NT2/D1 (cell line): Measurements from ENCODE around the gene ADISSP.

ENCODE experiments used
- SUZ12 ChIP-seq: IDR thresholded peaks from 2 replicates; pipeline ENCODE4 v1.6.1; 2011; ENCODE audit not compliant: insufficient read length, insufficient read depth; ENCODE audit errors: extremely low read depth
- YY1 ChIP-seq: IDR thresholded peaks from 2 replicates; pipeline ENCODE4 v1.6.1; 2011; ENCODE audit not compliant: insufficient read length, insufficient read depth
- ZNF274 ChIP-seq: IDR thresholded peaks from 2 replicates; pipeline ENCODE4 v1.6.1; 2011; ENCODE audit warnings: mild to moderate bottlenecking, low read depth, low read length

DNA sequence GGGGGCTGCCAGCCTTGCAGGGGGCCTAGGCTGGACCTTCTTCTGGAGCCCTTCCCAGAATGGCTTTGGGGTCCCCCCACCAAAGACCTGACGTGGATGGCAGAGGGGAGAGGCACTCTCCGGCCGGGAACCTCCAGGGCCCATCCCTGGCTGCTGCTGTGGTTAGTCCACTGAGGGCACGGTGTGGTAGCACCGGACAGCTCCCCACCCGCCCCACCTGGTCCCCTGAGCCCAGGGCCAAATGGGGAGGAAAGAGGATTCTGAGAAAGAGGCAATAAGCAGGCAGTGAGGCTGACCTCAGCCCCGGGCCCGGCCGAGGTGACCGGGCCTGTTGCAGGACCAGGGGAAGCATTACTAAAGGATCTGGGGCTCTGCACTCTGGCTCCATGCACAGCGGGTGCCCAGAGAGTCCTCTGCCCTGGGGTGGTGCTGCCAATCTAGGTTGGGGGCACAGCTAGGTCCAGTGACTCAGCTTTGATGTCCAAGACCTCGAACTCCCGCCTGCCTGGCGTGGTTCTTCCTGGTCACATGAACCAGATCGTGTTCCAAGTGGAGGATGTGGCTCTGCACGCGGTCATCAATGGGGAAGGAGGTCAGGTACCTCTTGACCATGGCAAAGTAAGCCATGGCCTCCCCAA is 16.8 kb upstream of the ADISSP start:
- TF ChIP-seq ZNF274 (no peak), YY1 (no peak), SUZ12 (no peak)
